Hepatocyte (in vitro differentiated cells): ENCODE results near the gene GRID1. TPM values are rescaled to one million over a fixed set of nuclear protein-coding genes. Genes with fewer than 3 reads are reported as not detected.

Source experiments
- DNase-seq: peaks from one replicate; pipeline ENCODE4 v3.0.0-alpha.2; 2016; ENCODE audit warnings: low spot score
- H2AFZ ChIP-seq: fragments of 200-600 bp; sonication (generic); 2 replicates; pipeline ENCODE4 v1.6.0; 2016; ENCODE audit warnings: antibody characterized with exemption, mild to moderate bottlenecking
- H3K27ac ChIP-seq: fragments of 200-600 bp; sonication (generic); 2 replicates; pipeline ENCODE4 v1.5.1; 2016; ENCODE audit warnings: mild to moderate bottlenecking
- H3K27me3 ChIP-seq: fragments of 200-600 bp; sonication (generic); 2 replicates; pipeline ENCODE4 v1.6.1; 2016
- H3K36me3 ChIP-seq: fragments of 200-600 bp; sonication (generic); replicated peaks from 2 replicates; pipeline ENCODE4 v1.5.1; 2016; ENCODE audit warnings: low read depth; ENCODE audit not compliant: insufficient read depth
- H3K4me1 ChIP-seq: fragments of 200-600 bp; sonication (generic); 2 replicates; pipeline ENCODE4 v1.5.1; 2016; ENCODE audit warnings: mild to moderate bottlenecking, moderate library complexity; ENCODE audit not compliant: insufficient read depth
- H3K4me2 ChIP-seq: fragments of 200-600 bp; sonication (generic); 2 replicates; pipeline ENCODE4 v1.6.0; 2016
- H3K4me3 ChIP-seq: fragments of 200-600 bp; sonication (generic); 2 replicates; pipeline ENCODE4 v1.5.1; 2016; ENCODE audit warnings: mild to moderate bottlenecking
- H3K79me2 ChIP-seq: fragments of 200-600 bp; sonication (generic); 2 replicates; pipeline ENCODE4 v1.6.0; 2017; ENCODE audit warnings: mild to moderate bottlenecking
- H3K9me2 ChIP-seq: fragments of 200-600 bp; sonication (generic); replicated peaks from 2 replicates; pipeline ENCODE4 v1.6.0; 2017; ENCODE audit warnings: mild to moderate bottlenecking; ENCODE audit not compliant: insufficient read depth
- H3K9me3 ChIP-seq: fragments of 200-600 bp; sonication (generic); 2 replicates; pipeline ENCODE4 v1.5.1; 2016; ENCODE audit warnings: low read depth, mild to moderate bottlenecking
- H4K20me1 ChIP-seq: fragments of 200-600 bp; sonication (generic); 2 replicates; pipeline ENCODE4 v1.6.0; 2016; ENCODE audit warnings: mild to moderate bottlenecking; ENCODE audit not compliant: insufficient read depth, poor library complexity, severe bottlenecking
- CTCF ChIP-seq: fragments of 200-600 bp; sonication (generic); IDR thresholded peaks from 2 replicates; pipeline ENCODE4 v1.5.1; 2016; ENCODE audit warnings: antibody characterized with exemption, mild to moderate bottlenecking; ENCODE audit not compliant: poor library complexity
- EZH2 ChIP-seq: fragments of 200-600 bp; sonication (generic); IDR thresholded peaks from 2 replicates; pipeline ENCODE4 v1.6.1; 2016; ENCODE audit warnings: antibody characterized with exemption, mild to moderate bottlenecking, borderline replicate concordance
- EZH2phosphoT487 ChIP-seq: fragments of 200-600 bp; sonication (generic); IDR thresholded peaks from one replicate; pipeline ENCODE4 v1.6.1; 2018; ENCODE audit warnings: antibody characterized with exemption, mild to moderate bottlenecking, low read depth, moderate library complexity; ENCODE audit not compliant: unreplicated experiment, severe bottlenecking
- WGBS: methylation state at CpG from one replicate; pipeline ENCODE4 v1.1.6; 2016; ENCODE audit warnings: low lambda C conversion rate; ENCODE audit errors: missing lambda C conversion rate; 5-methylcytosine and 5-hydroxymethylcytosine counted together
- polyA plus RNA-seq: library from polyadenylated mRNA; unstranded; fragments of >200 nt; fragmentation: Nextera tagmentation; extraction: Ambion mirVana; gene quantifications from 2 replicates; pipeline ENCODE4 v1.2.1, GENCODE V29; 2016
- total RNA-seq: library from RNA; depleted of rRNA; stranded (reverse); fragments of >200 nt; gene quantifications from 2 replicates; pipeline ENCODE4 v1.2.3, GENCODE V29; 2014

The GRID1 gene
- total and polyA plus RNA-seq, 2 experiments from 2014 or later = 0.07 to 0.37 TPM

- Histone ChIP-seq H4K20me1 (no peaks in the 10 kb centered on the region), H3K9me2 (no peaks in the 10 kb centered on the region), H3K27me3 (peaks cover 4% of the 10 kb centered on the region), H2AFZ (no peak overlapping the region), H3K4me2 (no peak overlapping the region), H3K4me1 (peaks cover 5% of the 10 kb centered on the region), H3K79me2 (no peaks in the 10 kb centered on the region), H3K36me3 (no peaks in the 10 kb centered on the region), H3K9me3 (no peaks in the 10 kb centered on the region), H3K4me3 (no peak overlapping the region), H3K27ac (no peak overlapping the region)
- no peak for TF ChIP-seq EZH2
- TF ChIP-seq EZH2phosphoT487 = no peak
- TF ChIP-seq CTCF = no peak
- 96% methylated on average over 4 of the region's 4 CpGs for WGBS
- no peak for DNase-seq
Measured at GRCh38 chr10:86345296-86345858, 21.2 kb downstream of the GRID1 start.

GRCh38 chr10:86344714-86345161 is 21.9 kb downstream of the GRID1 start:
- Histone ChIP-seq H3K36me3 (no peaks in the 10 kb centered on the region), H4K20me1 (no peaks in the 10 kb centered on the region), H3K27ac (no peak overlapping the region), H3K4me2 (no peak overlapping the region), H3K4me3 (no peak overlapping the region), H3K4me1 (peaks cover 5% of the 10 kb centered on the region), H2AFZ (no peak overlapping the region), H3K9me3 (no peaks in the 10 kb centered on the region), H3K27me3 (peaks cover 2% of the 10 kb centered on the region), H3K9me2 (no peaks in the 10 kb centered on the region), H3K79me2 (no peaks in the 10 kb centered on the region)
- DNase-seq = no peak
- no peak for TF ChIP-seq CTCF
- no peak for TF ChIP-seq EZH2phosphoT487
- no peak for TF ChIP-seq EZH2
- 73% methylated on average over 6 of the region's 6 CpGs for WGBS

- H3K9me2 ChIP-seq = no peaks in the 10 kb centered on the region
- H3K27me3 ChIP-seq = no peaks in the 10 kb centered on the region
- H4K20me1 ChIP-seq = no peaks in the 10 kb centered on the region
- H3K27ac ChIP-seq = no peak overlapping the region
- no peak overlapping the region for H2AFZ ChIP-seq
- H3K79me2 ChIP-seq = no peaks in the 10 kb centered on the region
- H3K4me3 ChIP-seq = no peak overlapping the region
- H3K9me3 ChIP-seq = no peaks in the 10 kb centered on the region
- no peak for DNase-seq
- 89% methylated on average over 3 of the region's 3 CpGs for WGBS
- H3K4me2 ChIP-seq = no peak overlapping the region
- peaks cover 5% of the 10 kb centered on the region for H3K4me1 ChIP-seq
- no peaks in the 10 kb centered on the region for H3K36me3 ChIP-seq
- TF ChIP-seq CTCF (no peak), EZH2 (no peak), EZH2phosphoT487 (no peak)
Measured at GRCh38 chr10:86344281-86344680, 22.3 kb downstream of the GRID1 start.

- Histone ChIP-seq H3K9me2 (no peaks in the 10 kb centered on the region), H3K4me3 (no peak overlapping the region), H3K36me3 (no peaks in the 10 kb centered on the region), H3K9me3 (no peaks in the 10 kb centered on the region), H2AFZ (no peak overlapping the region), H3K4me2 (no peak overlapping the region), H3K79me2 (no peaks in the 10 kb centered on the region), H3K27ac (no peak overlapping the region), H3K4me1 (peaks cover 5% of the 10 kb centered on the region), H4K20me1 (no peaks in the 10 kb centered on the region), H3K27me3 (no peaks in the 10 kb centered on the region)
- DNase-seq = no peak
- TF ChIP-seq EZH2phosphoT487 = no peak
- 90% methylated on average over 7 of the region's 7 CpGs for WGBS
Measured at GRCh38 chr10:86343761-86344160, 22.8 kb downstream of the GRID1 start.
